Hepatocyte (in vitro differentiated cells): ENCODE data around the gene RLN3. TPM values are rescaled to one million over a fixed set of nuclear protein-coding genes. Genes with fewer than 3 reads are reported as not detected.
"Not testable (repeated sequence)": the region's sequence is repeated elsewhere in the genome, so short reads cannot be mapped to it uniquely, and the experiment has no call there.

ENCODE experiments used
- DNase-seq: peaks from one replicate; pipeline ENCODE4 v3.0.0-alpha.2; 2016; ENCODE audit warnings: low spot score
- H2AFZ ChIP-seq: fragments of 200-600 bp; sonication (generic); 2 replicates; pipeline ENCODE4 v1.6.0; 2016; ENCODE audit warnings: antibody characterized with exemption, mild to moderate bottlenecking
- H3K27ac ChIP-seq: fragments of 200-600 bp; sonication (generic); 2 replicates; pipeline ENCODE4 v1.5.1; 2016; ENCODE audit warnings: mild to moderate bottlenecking
- H3K27me3 ChIP-seq: fragments of 200-600 bp; sonication (generic); 2 replicates; pipeline ENCODE4 v1.6.1; 2016
- H3K36me3 ChIP-seq: fragments of 200-600 bp; sonication (generic); replicated peaks from 2 replicates; pipeline ENCODE4 v1.5.1; 2016; ENCODE audit warnings: low read depth; ENCODE audit not compliant: insufficient read depth
- H3K4me1 ChIP-seq: fragments of 200-600 bp; sonication (generic); 2 replicates; pipeline ENCODE4 v1.5.1; 2016; ENCODE audit warnings: mild to moderate bottlenecking, moderate library complexity; ENCODE audit not compliant: insufficient read depth
- H3K4me2 ChIP-seq: fragments of 200-600 bp; sonication (generic); 2 replicates; pipeline ENCODE4 v1.6.0; 2016
- H3K4me3 ChIP-seq: fragments of 200-600 bp; sonication (generic); 2 replicates; pipeline ENCODE4 v1.5.1; 2016; ENCODE audit warnings: mild to moderate bottlenecking
- H3K79me2 ChIP-seq: fragments of 200-600 bp; sonication (generic); 2 replicates; pipeline ENCODE4 v1.6.0; 2017; ENCODE audit warnings: mild to moderate bottlenecking
- H3K9me2 ChIP-seq: fragments of 200-600 bp; sonication (generic); replicated peaks from 2 replicates; pipeline ENCODE4 v1.6.0; 2017; ENCODE audit warnings: mild to moderate bottlenecking; ENCODE audit not compliant: insufficient read depth
- H3K9me3 ChIP-seq: fragments of 200-600 bp; sonication (generic); 2 replicates; pipeline ENCODE4 v1.5.1; 2016; ENCODE audit warnings: low read depth, mild to moderate bottlenecking
- H4K20me1 ChIP-seq: fragments of 200-600 bp; sonication (generic); 2 replicates; pipeline ENCODE4 v1.6.0; 2016; ENCODE audit warnings: mild to moderate bottlenecking; ENCODE audit not compliant: insufficient read depth, poor library complexity, severe bottlenecking
- EZH2 ChIP-seq: fragments of 200-600 bp; sonication (generic); IDR thresholded peaks from 2 replicates; pipeline ENCODE4 v1.6.1; 2016; ENCODE audit warnings: antibody characterized with exemption, mild to moderate bottlenecking, borderline replicate concordance
- EZH2phosphoT487 ChIP-seq: fragments of 200-600 bp; sonication (generic); IDR thresholded peaks from one replicate; pipeline ENCODE4 v1.6.1; 2018; ENCODE audit warnings: antibody characterized with exemption, mild to moderate bottlenecking, low read depth, moderate library complexity; ENCODE audit not compliant: unreplicated experiment, severe bottlenecking
- WGBS: methylation state at CpG from one replicate; pipeline ENCODE4 v1.1.6; 2016; ENCODE audit warnings: low lambda C conversion rate; ENCODE audit errors: missing lambda C conversion rate; 5-methylcytosine and 5-hydroxymethylcytosine counted together
- polyA plus RNA-seq: library from polyadenylated mRNA; unstranded; fragments of >200 nt; fragmentation: Nextera tagmentation; extraction: Ambion mirVana; gene quantifications from 2 replicates; pipeline ENCODE4 v1.2.1, GENCODE V29; 2016
- total RNA-seq: library from RNA; depleted of rRNA; stranded (reverse); fragments of >200 nt; gene quantifications from 2 replicates; pipeline ENCODE4 v1.2.3, GENCODE V29; 2014
- TF ChIP-seq, protein P1 (sequence below): fragments of 200-600 bp; sonication (generic); IDR thresholded peaks from 2 replicates; pipeline ENCODE4 v1.5.1; 2016; ENCODE audit warnings: antibody characterized with exemption, mild to moderate bottlenecking; ENCODE audit not compliant: poor library complexity

Gene RLN3
- total and polyA plus RNA-seq, 2 experiments from 2014 or later, result not detected

DNA sequence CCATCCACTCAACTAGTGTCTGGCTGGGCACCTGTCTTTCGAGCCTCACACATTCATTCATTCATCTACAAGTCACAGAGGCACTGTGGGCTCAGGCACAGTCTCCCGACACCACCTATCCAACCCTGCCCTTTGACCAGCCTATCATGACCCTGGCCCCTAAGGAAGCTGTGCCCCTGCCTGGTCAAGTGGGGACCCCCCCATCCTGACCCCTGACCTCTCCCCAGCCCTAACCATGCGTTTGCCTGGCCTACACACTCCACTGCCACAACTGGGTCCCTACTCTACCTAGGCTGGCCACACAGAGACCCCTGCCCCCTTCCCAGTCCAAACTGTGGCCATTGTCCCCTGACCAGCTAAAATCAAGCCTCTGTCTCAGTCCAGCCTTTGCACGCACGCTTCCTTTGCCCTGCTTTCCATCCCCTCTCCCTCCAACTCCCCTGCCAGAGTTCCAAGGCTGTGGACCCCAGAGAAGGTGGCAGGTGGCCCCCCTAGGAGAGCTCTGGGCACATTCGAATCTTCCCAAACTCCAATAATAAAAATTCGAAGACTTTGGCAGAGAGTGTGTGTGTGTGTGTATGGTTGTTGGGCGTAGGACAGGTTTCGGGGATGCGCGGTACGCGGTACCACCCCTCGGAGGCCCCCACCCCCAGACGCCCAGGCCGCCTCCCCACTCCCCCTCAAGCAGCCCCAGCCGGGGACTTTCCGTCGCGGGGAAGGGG is 3.2 kb downstream of the RLN3 start:
- 28% methylated on average over 15 of the region's 20 CpGs for WGBS
- Histone ChIP-seq H3K36me3 (no peaks in the 10 kb centered on the region), H2AFZ (peak overlapping the region; percentile 80), H4K20me1 (no peaks in the 10 kb centered on the region), H3K27ac (no peak overlapping the region), H3K4me1 (no peaks in the 10 kb centered on the region), H3K27me3 (peaks cover 3% of the 10 kb centered on the region), H3K79me2 (no peaks in the 10 kb centered on the region), H3K4me3 (peak overlapping the region; percentile 35), H3K4me2 (peak overlapping the region; percentile 94), H3K9me3 (no peaks in the 10 kb centered on the region), H3K9me2 (no peaks in the 10 kb centered on the region)
- no peak for DNase-seq
- TF ChIP-seq EZH2phosphoT487 (no peak), EZH2 (no peak)
- TF ChIP-seq, protein P1, sequence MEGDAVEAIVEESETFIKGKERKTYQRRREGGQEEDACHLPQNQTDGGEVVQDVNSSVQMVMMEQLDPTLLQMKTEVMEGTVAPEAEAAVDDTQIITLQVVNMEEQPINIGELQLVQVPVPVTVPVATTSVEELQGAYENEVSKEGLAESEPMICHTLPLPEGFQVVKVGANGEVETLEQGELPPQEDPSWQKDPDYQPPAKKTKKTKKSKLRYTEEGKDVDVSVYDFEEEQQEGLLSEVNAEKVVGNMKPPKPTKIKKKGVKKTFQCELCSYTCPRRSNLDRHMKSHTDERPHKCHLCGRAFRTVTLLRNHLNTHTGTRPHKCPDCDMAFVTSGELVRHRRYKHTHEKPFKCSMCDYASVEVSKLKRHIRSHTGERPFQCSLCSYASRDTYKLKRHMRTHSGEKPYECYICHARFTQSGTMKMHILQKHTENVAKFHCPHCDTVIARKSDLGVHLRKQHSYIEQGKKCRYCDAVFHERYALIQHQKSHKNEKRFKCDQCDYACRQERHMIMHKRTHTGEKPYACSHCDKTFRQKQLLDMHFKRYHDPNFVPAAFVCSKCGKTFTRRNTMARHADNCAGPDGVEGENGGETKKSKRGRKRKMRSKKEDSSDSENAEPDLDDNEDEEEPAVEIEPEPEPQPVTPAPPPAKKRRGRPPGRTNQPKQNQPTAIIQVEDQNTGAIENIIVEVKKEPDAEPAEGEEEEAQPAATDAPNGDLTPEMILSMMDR, result no peak

DNA sequence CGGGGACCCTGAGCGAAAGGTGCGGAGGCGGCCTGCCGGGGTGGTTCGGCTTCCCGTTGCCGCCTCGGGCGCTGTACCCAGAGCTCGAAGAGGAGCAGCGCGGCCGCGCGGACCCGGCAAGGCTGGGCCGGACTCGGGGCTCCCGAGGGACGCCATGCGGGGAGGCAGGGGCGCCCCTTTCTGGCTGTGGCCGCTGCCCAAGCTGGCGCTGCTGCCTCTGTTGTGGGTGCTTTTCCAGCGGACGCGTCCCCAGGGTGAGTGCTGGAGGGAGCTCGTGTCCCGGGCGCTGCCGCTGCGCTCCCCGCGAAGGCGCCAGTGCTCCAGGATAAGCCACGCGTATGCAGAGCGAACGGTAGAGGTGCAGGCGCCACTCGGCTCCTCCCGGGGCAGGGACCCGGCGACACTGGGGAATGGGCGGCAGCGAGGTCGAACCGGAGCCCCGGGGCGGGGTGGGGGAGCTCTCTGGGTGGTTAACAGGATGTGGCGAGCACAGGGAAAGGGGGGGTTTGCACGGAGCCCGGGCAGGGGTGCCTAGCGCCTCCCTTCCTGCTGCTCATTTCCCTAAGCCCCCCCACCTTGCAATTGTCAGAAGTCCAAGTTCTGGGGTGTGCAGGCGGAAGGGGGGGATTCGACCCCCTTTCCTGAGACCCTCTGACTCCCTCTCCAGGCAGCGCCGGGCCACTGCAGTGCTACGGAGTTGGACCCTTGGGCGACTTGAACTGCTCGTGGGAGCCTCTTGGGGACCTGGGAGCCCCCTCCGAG is 4.0 kb downstream of the RLN3 start, which contains the start of gene IL27RA:
IL27RA (plus strand) TSS at position 44 of the 762 bp plus-strand sequence; CDS start at position 155, 111 bp downstream.
- no peak within 1 kb of the TSS for H3K27ac ChIP-seq
- WGBS, result 1% methylated on average over 39 of the region's 63 CpGs
- TF ChIP-seq EZH2phosphoT487 (no peak), EZH2 (no peak)
- TF ChIP-seq, protein P1, result peak; percentile 58

DNA sequence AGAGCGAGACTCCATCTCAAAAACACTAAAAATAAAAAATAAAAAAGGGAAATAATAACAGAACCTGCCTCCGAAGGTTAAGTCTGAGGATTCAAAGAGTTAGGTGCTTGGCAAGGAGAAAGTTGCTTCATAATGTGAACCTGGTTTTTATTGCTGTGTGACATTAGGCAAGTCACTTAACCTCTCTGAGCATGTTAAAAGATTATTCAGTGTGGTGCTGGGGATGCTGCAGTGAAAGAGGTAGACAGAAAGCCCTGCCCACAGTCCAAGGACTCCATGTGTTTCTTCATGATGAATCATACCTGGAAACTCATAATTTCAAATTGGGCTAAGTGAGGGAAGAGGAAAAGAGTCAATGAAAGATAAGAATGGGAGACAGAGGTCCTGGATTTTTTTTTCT is 6.0 kb downstream of the RLN3 start:
- no peak overlapping the region for H3K4me3 ChIP-seq
- H4K20me1 ChIP-seq, result no peaks in the 10 kb centered on the region
- no peak for DNase-seq
- no peak overlapping the region for H2AFZ ChIP-seq
- H3K27ac ChIP-seq, result no peak overlapping the region
- TF ChIP-seq, protein P1, result no peak
- TF ChIP-seq EZH2 (no peak), EZH2phosphoT487 (no peak)
- H3K79me2 ChIP-seq, result no peaks in the 10 kb centered on the region
- no peak overlapping the region for H3K4me2 ChIP-seq
- no peaks in the 10 kb centered on the region for H3K4me1 ChIP-seq
- H3K9me3 ChIP-seq, result no peaks in the 10 kb centered on the region
- no peaks in the 10 kb centered on the region for H3K9me2 ChIP-seq
- WGBS, result 100% methylated on average over 2 of the region's 2 CpGs
- peaks cover 3% of the 10 kb centered on the region for H3K27me3 ChIP-seq
- H3K36me3 ChIP-seq, result no peaks in the 10 kb centered on the region

More for the DNA sequence above, 4.0 kb downstream of the RLN3 start, which contains the start of gene IL27RA:
- no peaks in the 10 kb centered on the region for H3K9me2 ChIP-seq
- H4K20me1 ChIP-seq, result no peaks in the 10 kb centered on the region
- H3K27me3 ChIP-seq, result peaks cover 3% of the 10 kb centered on the region
- H3K79me2 ChIP-seq, result no peaks in the 10 kb centered on the region
- no peaks in the 10 kb centered on the region for H3K4me1 ChIP-seq
- H2AFZ ChIP-seq, result peak within 1 kb of the TSS; percentile 80
- H3K4me2 ChIP-seq, result peak within 1 kb of the TSS; percentile 94
- H3K36me3 ChIP-seq, result no peaks in the 10 kb centered on the region
- no peaks in the 10 kb centered on the region for H3K9me3 ChIP-seq
- peak; percentile 63 for DNase-seq
- peak within 1 kb of the TSS; percentile 35 for H3K4me3 ChIP-seq

DNA sequence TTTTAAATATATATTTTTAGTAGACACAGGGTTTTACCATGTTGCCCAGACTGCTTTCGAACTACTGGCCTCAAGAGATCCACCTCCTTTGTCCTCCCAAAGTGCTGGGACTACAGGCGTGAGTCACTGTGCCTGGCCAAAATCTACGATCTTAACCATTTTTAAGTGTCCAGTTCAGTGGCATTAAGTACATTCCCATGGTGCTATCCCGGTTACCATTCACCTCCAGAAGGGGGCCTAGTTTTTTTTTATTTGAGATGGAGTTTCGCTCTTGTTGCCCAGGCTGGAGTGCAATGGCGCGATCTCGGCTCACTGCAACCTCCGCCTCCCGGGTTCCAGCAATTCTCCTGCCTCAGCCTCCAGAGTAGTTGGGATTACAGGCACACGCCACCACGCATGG is 7.2 kb downstream of the RLN3 start:
- not testable (repeated sequence) for H3K36me3 ChIP-seq, H3K27me3 ChIP-seq, H3K9me2 ChIP-seq, H3K27ac ChIP-seq, H3K4me2 ChIP-seq, H3K4me1 ChIP-seq, H3K79me2 ChIP-seq, DNase-seq, H4K20me1 ChIP-seq, H2AFZ ChIP-seq, H3K9me3 ChIP-seq, H3K4me3 ChIP-seq
- WGBS, result 92% methylated on average over 12 of the region's 12 CpGs
